Left hindlimb (tissue), 1 donor: Measurements from ENCODE around the gene ARTN.

ENCODE experiments used
- DNase-seq: peaks from one replicate; pipeline ENCODE4 v3.0.0-alpha.2; 2018

The ARTN gene

DNA sequence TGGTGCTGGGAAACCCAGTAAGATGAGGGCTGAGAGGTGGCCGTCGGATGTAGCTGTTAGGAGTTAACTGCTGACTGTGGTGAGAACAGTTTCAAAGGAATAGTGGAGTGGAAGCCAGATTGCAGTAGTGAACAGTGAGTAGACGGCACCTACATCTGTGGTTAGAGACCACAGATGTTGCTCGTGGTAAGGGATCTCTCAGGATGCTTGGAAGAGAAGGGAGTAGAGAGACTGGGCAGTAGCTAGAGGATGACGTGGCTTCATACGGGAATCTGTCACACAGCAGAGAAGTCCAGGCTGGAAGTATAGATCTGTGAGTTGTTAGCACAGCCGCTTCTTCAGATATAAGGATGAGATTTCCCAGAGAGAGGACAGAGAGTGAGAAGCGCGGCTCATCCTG, 7.8 kb upstream of the ARTN start:
- DNase-seq, result no peak

GRCh38 chr1:43930168-43930948, 3.2 kb upstream of the ARTN start:
- DNase-seq, result no peak

DNA sequence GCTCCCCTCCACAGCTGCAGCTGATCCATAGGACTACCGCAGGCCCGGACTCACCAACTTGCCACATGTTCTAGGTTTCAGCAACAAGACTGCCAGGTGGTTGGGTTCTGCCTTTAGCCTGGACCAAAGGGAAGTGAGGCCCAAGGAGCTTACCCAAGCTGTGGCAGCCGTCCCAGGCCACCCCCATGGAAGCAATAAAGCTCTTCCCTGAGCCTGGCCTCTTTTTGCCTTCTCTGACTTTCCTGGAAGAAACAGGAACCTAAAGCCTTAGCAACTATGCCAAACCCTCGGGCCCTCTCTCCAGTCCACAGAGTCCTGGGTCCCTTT, 2.7 kb upstream of the ARTN start:
- DNase-seq, result no peak

- DNase-seq, result no peak
Observed at GRCh38 chr1:43931711-43932660, 1.6 kb upstream of the ARTN start.

DNA sequence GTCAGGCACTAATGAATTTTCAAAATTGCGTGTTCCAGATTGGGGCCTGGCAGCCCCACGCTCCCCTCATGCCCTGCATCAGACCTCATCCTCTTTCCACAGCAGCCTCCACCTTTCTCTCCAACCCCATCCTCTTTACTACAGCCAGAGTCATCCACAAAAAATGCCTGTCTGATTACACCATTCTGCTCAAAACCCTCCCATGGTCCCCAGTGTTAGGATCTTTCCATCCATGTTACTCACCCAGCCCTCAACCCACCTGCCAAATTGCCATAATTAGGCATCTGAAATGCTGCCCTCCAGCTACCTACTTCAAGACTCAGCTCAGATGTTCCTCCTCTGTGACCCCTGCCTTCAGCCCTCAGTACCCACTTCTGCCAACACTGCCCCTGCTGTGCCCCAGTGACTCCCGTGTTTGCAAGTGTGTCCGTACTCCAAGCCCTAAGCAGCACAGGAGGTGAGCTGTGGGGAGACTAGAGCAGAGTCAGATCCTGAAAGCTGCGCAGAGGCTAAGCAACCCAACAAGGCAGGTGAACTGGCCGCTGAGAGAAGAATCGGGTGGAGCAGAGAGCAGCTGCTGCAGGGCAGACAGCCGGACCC, 715 bp upstream of the ARTN start:
- DNase-seq, result peak; percentile 32

DNA sequence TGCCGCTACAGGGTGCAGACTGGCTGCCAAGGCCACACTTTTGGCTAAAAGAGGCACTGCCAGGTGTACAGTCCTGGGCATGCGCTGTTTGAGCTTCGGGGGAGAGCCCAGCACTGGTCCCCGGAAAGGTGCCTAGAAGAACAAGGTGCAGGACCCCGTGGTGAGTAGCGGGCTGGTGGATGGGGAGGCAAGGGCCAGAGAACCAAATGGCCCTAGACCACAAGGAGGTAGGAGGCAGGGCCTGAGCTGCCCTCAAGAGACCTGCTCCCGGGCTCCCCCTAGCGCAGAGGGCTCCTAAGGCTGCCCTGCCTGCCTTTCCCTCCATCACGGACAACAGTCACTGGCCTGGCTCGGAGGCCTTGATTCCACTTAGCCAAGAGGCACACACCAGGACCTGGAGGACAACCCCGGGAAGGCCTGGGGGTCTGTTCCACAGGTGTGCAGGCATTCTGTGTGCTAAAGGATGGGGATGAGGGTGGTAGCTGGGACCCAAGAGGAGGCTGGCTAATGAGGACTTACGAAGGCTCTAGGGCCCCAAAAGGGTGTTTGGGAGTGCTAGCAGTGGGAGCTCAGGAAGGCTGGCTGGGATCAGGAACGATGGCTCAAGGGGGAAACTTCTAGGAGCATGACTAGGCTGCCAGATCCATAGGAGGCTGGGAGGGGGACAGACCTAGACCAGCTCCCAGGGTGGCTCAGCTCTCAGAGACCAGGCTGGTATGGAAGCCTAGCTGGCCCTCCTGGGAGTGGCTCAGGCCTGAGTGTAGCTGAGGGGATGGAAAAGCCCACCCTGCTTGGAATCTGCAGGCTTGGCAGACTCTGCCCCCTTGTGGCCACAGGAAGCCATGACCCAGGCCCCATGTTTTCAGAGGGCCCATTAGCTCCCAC, 742 bp downstream of the ARTN start:
- peak; percentile 80 for DNase-seq

- DNase-seq, result no peak
Observed at GRCh38 chr1:43934986-43935324, 1.4 kb downstream of the ARTN start.

DNA sequence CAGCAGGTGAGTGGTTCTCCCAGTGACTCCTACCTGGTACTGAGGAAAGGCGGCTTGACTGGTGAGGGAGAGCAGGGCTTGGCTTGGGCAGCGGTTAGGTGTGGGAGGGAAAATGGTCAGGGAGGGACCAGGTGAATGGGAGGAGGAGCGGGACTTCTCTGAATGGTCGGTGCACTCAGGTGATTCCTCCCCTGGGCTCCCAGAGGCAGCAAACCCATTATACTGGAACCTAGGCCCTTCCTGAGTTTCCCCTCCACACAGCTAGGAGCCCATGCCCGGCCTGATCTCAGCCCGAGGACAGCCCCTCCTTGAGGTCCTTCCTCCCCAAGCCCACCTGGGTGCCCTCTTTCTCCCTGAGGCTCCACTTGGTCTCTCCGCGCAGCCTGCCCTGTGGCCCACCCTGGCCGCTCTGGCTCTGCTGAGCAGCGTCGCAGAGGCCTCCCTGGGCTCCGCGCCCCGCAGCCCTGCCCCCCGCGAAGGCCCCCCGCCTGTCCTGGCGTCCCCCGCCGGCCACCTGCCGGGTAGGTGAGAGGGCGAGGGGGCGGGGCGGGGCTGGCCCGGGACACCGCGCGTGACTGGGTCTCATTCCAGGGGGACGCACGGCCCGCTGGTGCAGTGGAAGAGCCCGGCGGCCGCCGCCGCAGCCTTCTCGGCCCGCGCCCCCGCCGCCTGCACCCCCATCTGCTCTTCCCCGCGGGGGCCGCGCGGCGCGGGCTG, 2.3 kb downstream of the ARTN start:
- DNase-seq, result no peak

DNA sequence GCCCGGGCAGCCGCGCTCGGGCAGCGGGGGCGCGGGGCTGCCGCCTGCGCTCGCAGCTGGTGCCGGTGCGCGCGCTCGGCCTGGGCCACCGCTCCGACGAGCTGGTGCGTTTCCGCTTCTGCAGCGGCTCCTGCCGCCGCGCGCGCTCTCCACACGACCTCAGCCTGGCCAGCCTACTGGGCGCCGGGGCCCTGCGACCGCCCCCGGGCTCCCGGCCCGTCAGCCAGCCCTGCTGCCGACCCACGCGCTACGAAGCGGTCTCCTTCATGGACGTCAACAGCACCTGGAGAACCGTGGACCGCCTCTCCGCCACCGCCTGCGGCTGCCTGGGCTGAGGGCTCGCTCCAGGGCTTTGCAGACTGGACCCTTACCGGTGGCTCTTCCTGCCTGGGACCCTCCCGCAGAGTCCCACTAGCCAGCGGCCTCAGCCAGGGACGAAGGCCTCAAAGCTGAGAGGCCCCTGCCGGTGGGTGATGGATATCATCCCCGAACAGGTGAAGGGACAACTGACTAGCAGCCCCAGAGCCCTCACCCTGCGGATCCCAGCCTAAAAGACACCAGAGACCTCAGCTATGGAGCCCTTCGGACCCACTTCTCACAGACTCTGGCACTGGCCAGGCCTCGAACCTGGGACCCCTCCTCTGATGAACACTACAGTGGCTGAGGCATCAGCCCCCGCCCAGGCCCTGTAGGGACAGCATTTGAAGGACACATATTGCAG, 3.0 kb downstream of the ARTN start:
- peak; percentile 39 for DNase-seq

DNA sequence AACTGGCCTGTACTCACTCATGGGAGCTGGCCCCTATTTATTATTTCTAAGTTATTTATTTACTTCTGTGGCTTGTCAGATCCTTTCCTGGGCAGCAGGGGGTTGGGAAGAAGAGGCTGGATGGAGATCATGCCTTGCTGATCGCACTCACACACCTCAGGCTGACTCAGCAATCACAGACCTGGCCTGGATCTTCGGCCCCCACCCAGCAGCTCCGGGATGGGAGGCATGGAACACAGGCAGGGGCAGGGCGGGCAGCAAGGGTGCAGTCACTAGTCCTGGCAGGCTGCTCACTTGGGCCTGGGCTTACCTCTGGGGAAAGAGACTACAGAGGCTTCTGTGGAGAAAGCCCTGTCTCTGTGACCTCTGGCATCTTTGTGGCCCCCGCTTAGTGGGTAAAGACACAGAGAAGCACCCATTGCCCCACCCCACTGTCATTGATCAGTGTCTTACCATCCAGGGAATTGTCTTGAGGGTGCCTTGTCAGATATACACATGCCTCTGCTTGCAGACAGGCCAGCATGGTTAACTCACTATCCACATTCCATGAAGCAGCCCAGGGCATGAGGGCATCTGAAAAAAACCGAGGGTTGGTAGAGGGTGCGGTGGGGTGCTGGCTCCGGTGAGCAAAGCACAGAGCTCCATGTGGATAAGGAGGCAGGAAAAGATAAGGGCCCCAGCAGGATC, 3.7 kb downstream of the ARTN start:
- DNase-seq, result no peak

DNA sequence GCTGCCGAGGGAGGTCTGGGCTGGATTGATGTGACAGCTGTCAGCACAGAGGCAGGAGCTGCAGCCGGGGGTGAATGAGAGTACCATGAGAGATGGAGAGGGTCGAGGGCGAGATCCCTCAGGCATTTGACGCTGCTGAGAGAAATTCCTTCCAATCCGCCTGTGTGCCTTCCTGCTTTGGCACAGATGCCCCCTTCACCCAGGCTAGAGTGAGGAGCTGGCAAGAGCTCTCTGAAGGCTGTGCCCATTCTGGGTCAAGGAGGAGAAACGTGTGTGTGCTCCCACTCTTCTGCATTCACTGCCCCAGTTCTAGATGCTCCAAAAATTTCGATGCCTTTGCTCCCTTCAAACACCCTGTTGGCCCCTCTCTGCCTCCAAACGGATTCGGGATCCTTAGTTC, 4.8 kb downstream of the ARTN start:
- DNase-seq, result no peak

GRCh38 chr1:43938892-43939587, 5.4 kb downstream of the ARTN start:
- DNase-seq, result no peak

GRCh38 chr1:43942411-43942810, 8.8 kb downstream of the ARTN start:
- no peak for DNase-seq

DNA sequence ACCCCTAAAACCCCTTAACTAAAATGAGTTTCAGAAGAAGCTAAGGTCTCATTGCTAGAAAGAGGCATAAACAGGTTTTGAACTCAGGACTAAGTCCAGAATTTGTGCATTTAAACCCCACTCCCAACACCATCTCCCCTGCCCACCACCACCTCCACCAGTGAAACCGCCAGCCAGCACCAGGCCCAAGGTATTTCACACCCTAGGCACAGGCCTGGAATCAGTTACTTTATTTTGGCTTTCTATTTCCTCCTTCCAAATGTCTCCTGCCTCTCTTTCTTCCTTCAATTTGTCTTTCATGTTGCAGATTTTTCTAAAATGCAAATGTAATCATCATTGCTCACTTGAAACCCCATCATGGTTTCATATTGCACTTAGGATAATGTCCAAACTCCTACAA, 11.3 kb downstream of the ARTN start:
- no peak for DNase-seq

GRCh38 chr1:43945674-43946235, 12.2 kb downstream of the ARTN start:
- no peak for DNase-seq

DNA sequence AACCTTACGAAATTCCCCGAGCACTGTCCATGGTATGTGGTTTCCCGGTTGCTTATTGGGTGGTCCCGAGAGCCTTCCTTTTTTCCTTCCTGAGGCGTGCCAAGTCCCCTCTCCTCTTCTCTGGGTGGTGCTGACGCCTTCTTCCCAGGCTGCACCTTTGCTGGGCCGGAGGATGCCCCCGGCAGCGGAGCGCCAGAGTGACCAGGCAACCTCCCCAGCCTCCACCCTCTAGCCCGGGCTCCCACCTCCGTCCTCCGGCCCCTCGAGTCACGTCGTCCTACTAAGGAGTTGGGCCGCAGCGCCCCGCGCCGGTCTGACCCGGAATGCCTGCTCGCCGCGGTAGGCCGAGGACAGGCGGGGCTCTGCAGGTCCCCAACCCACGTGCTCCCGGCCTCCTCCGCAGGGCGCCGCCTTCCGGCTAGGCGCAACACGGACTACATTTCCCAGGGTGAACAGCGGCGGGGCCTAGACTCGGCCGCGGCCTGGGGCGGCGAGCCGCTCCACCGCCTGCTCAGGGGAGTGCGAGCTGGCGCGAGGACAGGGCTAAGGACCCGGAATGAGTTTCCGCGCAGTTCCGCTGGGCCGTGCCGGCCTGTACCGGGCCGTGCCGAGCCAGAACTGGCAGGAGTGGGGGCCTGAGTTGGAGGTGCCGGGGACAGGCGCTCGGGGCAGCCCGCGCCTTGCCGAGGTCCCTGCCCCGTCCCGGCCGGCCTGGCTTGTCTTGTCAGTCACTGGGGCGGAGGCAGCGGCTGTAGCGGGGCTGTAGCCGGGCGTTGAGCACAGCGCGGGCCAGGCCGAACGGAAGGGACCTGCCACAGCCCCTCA, 12.8 kb downstream of the ARTN start, which contains the start of gene IPO13:
Gene IPO13 (plus strand): TSS at position 715 of the 825 bp plus-strand sequence. CDS start 651 bp downstream, outside the sequence.
- peak; percentile 96 for DNase-seq

GRCh38 chr1:43947061-43947873, 13.7 kb downstream of the ARTN start:
- no peak for DNase-seq
